Thyroid gland (tissue), 4 donors: Measurements from ENCODE around the gene SYTL2.

Experiments used
- CTCF ChIP-seq, 6 experiments: fragments of 200-600 bp in 3 of 6; fragments of 450-650 bp in 3 of 6; sonication (generic) in 3 of 6; IDR thresholded peaks; one replicate each; pipeline ENCODE4 v1.5.1; 2016 to 2019; ENCODE audit warnings: antibody characterized with exemption in 6 of 6, mild to moderate bottlenecking in 2 of 6, inconsistent platforms in 1 of 6, moderate library complexity in 1 of 6
- POLR2A ChIP-seq, 2 donors: fragments of 450-650 bp; IDR thresholded peaks; one replicate each; pipeline ENCODE4 v1.6.1; 2017; ENCODE audit warnings: antibody characterized with exemption in 2 of 2, mild to moderate bottlenecking in 2 of 2, moderate library complexity in 1 of 2

GRCh38 chr11:85704967-85705366 is 106.0 kb downstream of the SYTL2 start:
- TF ChIP-seq CTCF (IDR thresholded peaks at IDR 0.05) (no peak), POLR2A (IDR thresholded peaks at IDR 0.05) (no peak)
